ENCODE data around the gene PCNX2.

- no peak for TF ChIP-seq CTCF (IDR thresholded peaks at IDR 0.05)
- no peak for TF ChIP-seq POLR2A (IDR thresholded peaks at IDR 0.05)
Measured at GRCh38 chr1:232978815-232979214, 316.7 kb downstream of the PCNX2 start.

Measured in lower leg skin (tissue), 3 donors.